IMR-90 (cell line): ENCODE results near the gene MAST3. TPM values are rescaled to one million over a fixed set of nuclear protein-coding genes. Genes with fewer than 3 reads are reported as not detected.

Source experiments
- ATAC-seq: fragments of 200-7000 bp; cut with Tn5 transposase; 2 replicates; pipeline ENCODE4 v1.9.1; 2020; ENCODE audit warnings: low read depth, mild to moderate bottlenecking, moderate library complexity
- BruUV-seq: library from RNA; stranded (reverse); fragments of 400-500 nt; replicated peaks from 2 replicates; lab custom pipeline; 2021; lab: Mats Ljungman, UMichigan
- CTCF ChIA-PET: fragments of 300-600 bp; formaldehyde crosslinking; extraction: SDS; loops from one replicate; lab custom pipeline; 2021; ENCODE audit warnings: antibody characterized with exemption; lab: Yijun Ruan, JAX
- POLR2A ChIA-PET: fragments of 300-600 bp; sonication (Branson Sonifier 250); formaldehyde crosslinking; loops from one replicate; lab custom pipeline; 2022; ENCODE audit warnings: antibody characterized with exemption; ENCODE audit not compliant: unreplicated experiment; lab: Charles Lee
- DNase-seq: peaks from one replicate; pipeline ENCODE4 v3.0.0; 2013
- H2AFZ ChIP-seq: replicated peaks from 2 replicates; pipeline ENCODE3; 2013; ENCODE audit warnings: low read length, mild to moderate bottlenecking; ENCODE audit not compliant: poor library complexity
- H2AK5ac ChIP-seq: 2 replicates; pipeline ENCODE4 v1.6.1; 2013; ENCODE audit warnings: low read depth, low read length, inconsistent platforms
- H2AK9ac ChIP-seq: replicated peaks from 2 replicates; pipeline ENCODE3; 2013; ENCODE audit warnings: mild to moderate bottlenecking, low read depth, low read length, moderate library complexity; ENCODE audit not compliant: poor library complexity
- H2BK120ac ChIP-seq: 2 replicates; pipeline ENCODE4 v1.6.1; 2013; ENCODE audit warnings: low read depth, low read length, inconsistent platforms
- H2BK15ac ChIP-seq: 3 replicates; pipeline ENCODE4 v1.6.1; 2013; ENCODE audit warnings: low read depth, low read length, inconsistent platforms
- H2BK20ac ChIP-seq: 2 replicates; pipeline ENCODE4 v1.6.1; 2013; ENCODE audit warnings: low read depth, mild to moderate bottlenecking, inconsistent platforms, low read length, moderate library complexity
- H2BK5ac ChIP-seq: 2 replicates; pipeline ENCODE4 v1.6.1; 2013; ENCODE audit warnings: mild to moderate bottlenecking, low read depth, low read length, inconsistent platforms; ENCODE audit not compliant: poor library complexity, severe bottlenecking
- H3K14ac ChIP-seq: replicated peaks from 2 replicates; pipeline ENCODE4 v1.6.1; 2013; ENCODE audit warnings: low read depth, low read length, inconsistent platforms
- H3K18ac ChIP-seq: 2 replicates; pipeline ENCODE4 v1.6.1; 2013; ENCODE audit warnings: low read depth, low read length, control low read depth
- H3K23ac ChIP-seq: 2 replicates; pipeline ENCODE4 v1.6.1; 2013; ENCODE audit warnings: low read depth, low read length, inconsistent platforms
- H3K27ac ChIP-seq: 2 replicates; pipeline ENCODE4 v1.5.1; 2013; ENCODE audit warnings: mild to moderate bottlenecking, control low read depth, low read length; ENCODE audit not compliant: insufficient read depth
- H3K27me3 ChIP-seq: 2 replicates; pipeline ENCODE4 v1.6.1; 2013; ENCODE audit warnings: low read length; ENCODE audit not compliant: control insufficient read depth, insufficient read depth
- H3K36me3 ChIP-seq: 2 replicates; pipeline ENCODE4 v1.6.1; 2013; ENCODE audit warnings: low read length, mixed read lengths; ENCODE audit not compliant: control insufficient read depth, insufficient read depth
- H3K4ac ChIP-seq: 2 replicates; pipeline ENCODE4 v1.6.1; 2013; ENCODE audit warnings: low read depth, low read length, inconsistent platforms
- H3K4me1 ChIP-seq: 2 replicates; pipeline ENCODE4 v1.6.1; 2013; ENCODE audit warnings: low read length, mixed read lengths; ENCODE audit not compliant: control insufficient read depth, insufficient read depth
- H3K4me2 ChIP-seq: 2 replicates; pipeline ENCODE4 v1.6.1; 2013; ENCODE audit warnings: low read depth, mild to moderate bottlenecking, control low read depth, low read length, moderate library complexity
- H3K4me3 ChIP-seq: 2 replicates; pipeline ENCODE4 v1.5.1; 2013; ENCODE audit warnings: low read depth, mild to moderate bottlenecking, control low read depth, low read length, moderate library complexity; ENCODE audit not compliant: insufficient read depth
- H3K56ac ChIP-seq: 2 replicates; pipeline ENCODE4 v1.6.1; 2013; ENCODE audit warnings: low read length, inconsistent platforms; ENCODE audit not compliant: insufficient read depth; ENCODE audit errors: extremely low read depth
- H3K79me1 ChIP-seq, 2 experiments: 2 replicates each; pipeline ENCODE4 v1.6.1; 2013; ENCODE audit warnings: low read length in 2 of 2, inconsistent platforms in 1 of 2, low read depth in 1 of 2
- H3K9ac ChIP-seq: 2 replicates; pipeline ENCODE4 v1.6.1; 2013; ENCODE audit warnings: low read depth, low read length, control low read depth
- H3K9me1 ChIP-seq: 2 replicates; pipeline ENCODE4 v1.6.1; 2013; ENCODE audit warnings: low read length, inconsistent platforms; ENCODE audit not compliant: insufficient read depth
- H3K9me3 ChIP-seq: 2 replicates; pipeline ENCODE4 v1.6.1; 2013; ENCODE audit warnings: low read length; ENCODE audit not compliant: control insufficient read depth, insufficient read depth
- H4K20me1 ChIP-seq: 2 replicates; pipeline ENCODE4 v1.6.1; 2013; ENCODE audit warnings: low read length, inconsistent platforms; ENCODE audit not compliant: insufficient read depth
- H4K5ac ChIP-seq: 2 replicates; pipeline ENCODE4 v1.6.1; 2013; ENCODE audit warnings: mild to moderate bottlenecking, low read depth, low read length, control low read depth
- H4K8ac ChIP-seq, 2 experiments: 2 replicates each; pipeline ENCODE4 v1.6.1; 2013; ENCODE audit warnings: low read depth in 2 of 2, low read length in 2 of 2, control low read depth in 1 of 2, inconsistent platforms in 1 of 2
- H4K91ac ChIP-seq: 2 replicates; pipeline ENCODE4 v1.6.1; 2013; ENCODE audit warnings: low read depth, low read length, inconsistent platforms; ENCODE audit not compliant: insufficient read depth
- RAD21 ChIP-seq: IDR thresholded peaks from 2 replicates; pipeline ENCODE4 v1.6.1; 2012; ENCODE audit warnings: low read length, improper control_type of control experiment
- WGBS, 2 experiments: methylation state at CpG; one replicate each; pipeline versions ENCODE4 v1.1.5 to v1.1.7; 2013; ENCODE audit warnings: missing lambda C conversion rate in 2 of 2; ENCODE audit not compliant: insufficient read length in 1 of 2; ENCODE audit errors: extremely low coverage in 2 of 2; 5-methylcytosine and 5-hydroxymethylcytosine counted together
- dilution Hi-C: fragments of 300-500 bp; cut with HindIII; formaldehyde crosslinking; loops from one replicate; pipeline ENCODE4 v1.14.3; 2018; ENCODE audit warnings: low sequenced_read_pairs; ENCODE audit not compliant: unreplicated experiment
- in situ Hi-C: fragments of 300-500 bp; cut with MboI; formaldehyde crosslinking; loops from 3 replicates; pipeline ENCODE4 v1.14.3; 2019; ENCODE audit warnings: low sequenced_read_pairs, inconsistent platforms, mixed read lengths
- intact Hi-C: fragments of 100-400 bp; cut with micrococcal nuclease; formaldehyde crosslinking; loops from 2 replicates; pipeline ENCODE4 v1.10.0; 2022
- polyA plus RNA-seq, 3 experiments: library from polyadenylated mRNA; depleted of rRNA; stranded (reverse); fragments of >200 nt; gene quantifications; 2 replicates each; pipeline ENCODE4 v1.2.3, GENCODE V29; 2012; ENCODE audit warnings: low replicate concordance in 1 of 3
- total RNA-seq: library from RNA; depleted of rRNA; stranded (reverse); fragments of >200 nt; gene quantifications from 2 replicates; pipeline ENCODE4 v1.2.3, GENCODE V29; 2012

The MAST3 gene
- total and polyA plus RNA-seq, 2 of the 4 experiments (the other 2 are of a cell fraction) = 1.3 to 4.3 TPM

- Histone ChIP-seq H4K5ac (no peak overlapping the region), H3K79me1 (peaks cover 6 to 14% of the 10 kb centered on the region in 2 experiments; a peak in 2 of 4 replicates), H3K56ac (no peak overlapping the region), H3K4ac (no peak overlapping the region), H2BK20ac (no peak overlapping the region), H4K91ac (no peak overlapping the region), H3K18ac (no peak overlapping the region), H3K4me1 (peaks cover 13% of the 10 kb centered on the region), H2AK9ac (no peak overlapping the region), H3K36me3 (peaks cover 26% of the 10 kb centered on the region), H3K9me1 (peaks cover 6% of the 10 kb centered on the region; the same call in 1 of the 2 replicates), H3K27me3 (no peaks in the 10 kb centered on the region), H2BK120ac (no peak overlapping the region), H3K9ac (no peak overlapping the region), H3K4me2 (no peak overlapping the region), H3K14ac (no peak overlapping the region), H4K8ac (no peak overlapping the region), H3K27ac (no peak overlapping the region), H2AK5ac (no peak overlapping the region), H3K23ac (no peak overlapping the region), H4K20me1 (peaks cover 2% of the 10 kb centered on the region; the same call in 1 of the 2 replicates), H2BK15ac (no peak overlapping the region), H2AFZ (no peak overlapping the region), H3K4me3 (no peak overlapping the region), H3K9me3 (no peaks in the 10 kb centered on the region), H2BK5ac (no peak overlapping the region)
- CTCF ChIA-PET = no interaction called here
- POLR2A ChIA-PET = no interaction called here
- dilution Hi-C loops (no loop called here), in situ Hi-C loops (loop anchor here (10.0 kb wide), 1 partner anchor 295 kb away; the partner anchor contains the start of gene SSBP4), intact Hi-C loops (no loop called here)
- BruUV-seq = no TSS peak
- DNase-seq = no peak
- no peak for TF ChIP-seq RAD21
- WGBS, 2 experiments = 76% methylated on average over 3 of the region's 14 CpGs; no CpG with 5 or more reads in 1 of the 2 experiments
- ATAC-seq = no peak
Observed at GRCh38 chr19:18119717-18120105, 22.1 kb downstream of the MAST3 start.
